ENCODE data around the gene SLC12A7.
"Not testable (repeated sequence)": the region's sequence is repeated elsewhere in the genome, so short reads cannot be mapped to it uniquely, and the experiment has no call there.

Gene SLC12A7

GRCh38 chr5:1083026-1083425 lies 28.8 kb downstream of the SLC12A7 start:
- in situ Hi-C loops (cut with MboI; ENCODE audit: low sequenced_read_pairs): not testable (repeated sequence)

DNA sequence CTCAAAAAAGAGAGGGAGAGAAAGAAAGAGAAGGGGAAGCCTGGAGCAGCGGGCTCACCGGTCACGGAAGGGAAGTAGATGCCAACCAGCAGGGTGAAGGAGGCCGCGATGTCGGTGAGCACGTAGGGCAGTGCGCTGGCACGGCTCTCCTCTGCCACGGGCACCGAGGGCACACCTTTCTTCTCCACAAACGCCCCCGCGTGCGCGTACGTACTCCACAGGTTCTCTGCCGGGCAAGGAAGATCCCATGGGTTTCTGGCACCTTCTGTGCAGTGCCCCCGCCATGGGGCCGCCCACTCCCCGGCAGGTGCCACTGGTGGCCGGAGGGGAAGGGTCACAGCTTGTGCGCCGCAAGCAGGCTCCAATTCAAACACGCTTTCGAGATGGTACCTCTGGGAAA lies 30.3 kb downstream of the SLC12A7 start:
- in situ Hi-C loops (cut with MboI; ENCODE audit: low sequenced_read_pairs): no loop called here

DNA sequence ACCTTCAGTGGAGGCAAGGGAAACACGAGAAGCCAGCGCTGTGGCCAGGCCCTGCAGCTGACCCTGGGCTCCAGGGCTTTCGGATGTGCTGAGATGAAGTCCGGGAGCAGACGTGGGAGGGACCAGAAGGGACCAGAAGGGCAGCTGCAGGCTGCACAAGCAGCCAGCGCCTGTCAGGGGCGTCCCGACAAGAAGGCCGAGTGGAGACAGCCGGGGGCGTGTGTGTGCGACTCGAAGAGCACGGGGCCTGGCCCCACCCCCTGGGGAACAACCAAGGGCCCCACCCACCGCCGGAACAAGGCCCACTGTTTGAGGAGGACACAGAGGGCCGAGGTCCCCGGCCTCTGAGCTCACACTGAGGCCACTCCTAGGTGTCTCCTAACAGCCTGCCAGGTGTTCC lies 31.4 kb downstream of the SLC12A7 start:
- in situ Hi-C loops (cut with MboI; ENCODE audit: low sequenced_read_pairs): no loop called here

GRCh38 chr5:1079961-1080360 lies 31.9 kb downstream of the SLC12A7 start:
- in situ Hi-C loops (cut with MboI; ENCODE audit: low sequenced_read_pairs): no loop called here

DNA sequence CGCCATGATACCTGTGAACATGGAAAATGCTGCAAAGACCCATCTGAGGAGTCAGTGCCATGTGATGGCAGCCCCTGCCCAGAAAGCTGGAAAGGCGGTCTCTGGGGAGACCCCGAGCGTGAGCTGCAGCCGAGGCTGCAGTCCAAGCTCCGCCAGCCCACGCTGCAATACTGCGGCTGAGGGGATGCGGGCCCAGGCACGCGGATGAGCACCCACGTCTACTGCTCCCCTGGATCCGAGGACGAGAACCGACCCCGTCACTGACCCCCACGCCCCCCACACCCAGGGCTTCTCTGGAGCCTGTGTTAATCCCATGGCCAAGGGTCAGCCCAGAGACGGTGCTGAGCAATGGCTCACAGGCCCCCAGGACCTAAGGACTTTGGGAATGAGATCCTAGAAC lies 32.4 kb downstream of the SLC12A7 start:
- in situ Hi-C loops (cut with MboI; ENCODE audit: low sequenced_read_pairs): no loop called here

DNA sequence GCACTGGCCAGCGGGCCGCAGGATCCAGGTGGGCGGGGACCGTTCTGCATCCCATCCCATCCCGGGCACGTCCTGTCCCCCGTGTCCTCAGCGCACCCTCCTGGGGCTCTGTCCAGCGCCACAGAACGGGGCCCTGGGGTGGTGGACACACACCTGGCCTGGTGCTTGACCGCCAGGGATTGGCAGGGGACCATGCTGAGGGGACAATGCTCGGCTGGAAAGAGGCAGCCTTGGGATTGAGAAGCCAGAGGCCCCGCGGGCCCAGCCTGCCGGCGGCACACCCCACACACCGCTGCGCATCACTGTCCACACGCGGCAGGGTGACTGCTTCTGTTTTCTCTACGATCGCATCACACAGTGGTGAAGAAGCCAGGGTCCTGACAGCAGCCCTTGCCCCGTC lies 33.0 kb downstream of the SLC12A7 start:
- in situ Hi-C loops (cut with MboI; ENCODE audit: low sequenced_read_pairs): no loop called here

- in situ Hi-C loops (cut with MboI; ENCODE audit: low sequenced_read_pairs): no loop called here
These were observed 33.7 kb downstream of the SLC12A7 start for GRCh38 chr5:1078206-1078605.

DNA sequence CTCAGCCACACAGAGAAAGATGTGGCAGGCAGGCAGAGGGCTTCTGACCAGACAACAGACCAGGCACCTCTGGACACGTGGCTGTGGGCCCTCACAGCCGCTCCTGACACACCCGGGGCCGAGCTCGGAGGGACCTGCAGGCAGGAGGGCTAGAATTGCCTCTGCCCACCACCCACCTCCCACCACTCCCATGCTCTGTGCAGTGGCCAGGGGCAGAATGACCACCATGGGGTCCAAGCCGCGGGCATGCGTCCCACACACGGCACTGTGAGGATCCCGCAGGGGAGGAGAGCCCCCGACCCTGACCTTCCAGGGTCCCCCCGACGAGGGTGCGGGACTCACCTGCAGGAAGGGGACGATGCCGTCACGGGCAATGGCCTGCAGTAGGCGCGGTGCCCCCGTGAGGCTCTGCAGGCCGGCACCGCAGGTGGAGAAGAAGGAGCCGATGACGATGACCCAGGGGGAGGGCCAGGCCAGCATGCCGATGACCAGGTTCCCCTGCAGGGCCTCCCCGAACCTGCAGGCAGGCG lies 34.3 kb downstream of the SLC12A7 start:
- in situ Hi-C loops (cut with MboI; ENCODE audit: low sequenced_read_pairs): no loop called here

GRCh38 chr5:1077026-1077425 lies 34.8 kb downstream of the SLC12A7 start:
- in situ Hi-C loops (cut with MboI; ENCODE audit: low sequenced_read_pairs): no loop called here

DNA sequence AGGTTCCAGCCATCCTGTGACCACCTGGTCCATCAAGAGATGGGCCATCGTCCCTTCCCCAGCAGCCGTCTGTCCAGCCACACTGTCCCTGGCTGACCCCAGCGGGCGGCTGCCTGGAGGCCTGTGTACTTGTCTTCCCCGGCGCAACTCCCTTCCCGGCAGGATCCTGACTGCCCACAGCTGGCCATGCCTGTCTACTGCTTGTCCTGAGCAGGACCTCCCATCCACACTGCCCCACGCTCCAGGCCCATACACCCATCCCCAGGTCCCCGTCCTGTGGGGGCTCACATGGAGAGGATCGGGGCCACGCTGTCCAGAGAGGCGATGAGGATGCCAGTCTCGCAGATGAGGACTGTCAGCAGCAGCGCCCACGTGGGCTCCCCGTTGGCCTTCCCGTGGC lies 35.5 kb downstream of the SLC12A7 start:
- in situ Hi-C loops (cut with MboI; ENCODE audit: low sequenced_read_pairs): no loop called here

DNA sequence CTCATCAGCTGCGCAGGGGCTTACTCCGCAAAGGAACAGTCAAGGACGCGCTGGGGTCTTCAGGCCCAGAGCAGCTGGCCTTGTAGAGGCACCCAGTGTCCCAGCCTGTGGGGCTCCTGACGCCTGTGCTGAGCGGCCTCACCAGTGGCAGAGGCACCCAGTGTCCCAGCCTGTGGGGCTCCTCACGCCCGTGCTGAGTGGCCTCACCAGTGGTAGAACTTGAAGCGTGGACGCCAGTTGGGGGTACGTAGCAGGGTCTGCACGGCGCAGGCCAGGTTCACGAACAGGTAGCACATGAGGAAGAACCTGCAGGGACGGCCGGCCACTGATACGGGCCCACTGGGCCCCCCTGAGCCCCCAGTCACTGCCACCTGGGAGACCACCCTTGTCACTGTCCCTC lies 35.9 kb downstream of the SLC12A7 start:
- in situ Hi-C loops (cut with MboI; ENCODE audit: low sequenced_read_pairs): no loop called here

DNA sequence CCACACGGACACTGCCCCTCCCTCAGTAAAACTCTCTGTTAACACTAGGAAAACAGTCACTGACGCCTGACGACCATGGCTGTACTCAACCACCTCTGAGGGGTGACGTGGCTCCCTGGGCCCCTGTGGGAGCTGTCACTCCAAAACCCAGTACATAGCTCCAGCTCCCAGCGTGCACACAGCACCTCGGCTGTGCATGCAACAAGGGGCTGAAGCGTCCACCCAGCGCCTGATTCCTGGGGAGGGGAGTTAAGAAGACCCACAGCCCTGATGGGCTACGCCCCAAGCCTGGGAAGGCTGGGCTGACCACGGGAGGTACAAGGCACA lies 36.3 kb downstream of the SLC12A7 start:
- in situ Hi-C loops (cut with MboI; ENCODE audit: low sequenced_read_pairs): no loop called here

DNA sequence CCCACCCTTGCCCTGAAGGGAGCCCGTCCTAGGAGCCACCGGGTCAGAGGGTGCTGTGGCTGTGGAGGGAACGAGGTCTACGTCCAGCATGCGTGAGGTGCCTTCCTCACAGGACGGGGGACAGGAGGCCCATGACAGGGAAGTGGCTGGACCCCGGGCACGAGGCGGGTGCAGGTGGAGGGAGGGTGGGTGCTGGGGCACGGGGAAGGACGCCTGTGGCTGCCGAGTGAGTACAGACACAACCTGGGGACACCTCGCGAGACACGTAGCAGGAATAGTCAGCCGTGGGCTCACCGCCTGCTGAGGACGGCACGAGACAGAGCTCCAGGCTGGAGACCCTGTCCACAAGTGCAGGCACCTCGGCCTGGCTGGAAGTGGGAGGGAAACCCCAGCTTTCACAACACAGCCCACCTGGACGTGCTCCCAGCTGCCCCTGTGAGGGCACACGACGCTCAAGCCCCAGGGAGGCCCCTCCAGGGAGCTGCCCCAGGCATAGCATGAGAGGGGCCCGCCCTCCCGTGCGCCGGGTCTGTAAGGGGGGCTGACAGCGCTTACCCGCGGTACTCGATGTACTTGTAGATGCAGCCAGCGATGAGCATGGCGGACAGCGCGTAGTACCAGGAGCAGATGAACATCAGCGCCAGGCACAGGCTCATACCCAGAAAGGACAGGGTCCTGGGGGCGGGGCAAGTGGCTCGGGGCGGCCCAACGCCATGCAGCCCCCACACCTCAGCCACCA lies 36.9 kb downstream of the SLC12A7 start:
- in situ Hi-C loops (cut with MboI; ENCODE audit: low sequenced_read_pairs): no loop called here

GRCh38 chr5:1074226-1074625 lies 37.6 kb downstream of the SLC12A7 start:
- in situ Hi-C loops (cut with MboI; ENCODE audit: low sequenced_read_pairs): no loop called here

DNA sequence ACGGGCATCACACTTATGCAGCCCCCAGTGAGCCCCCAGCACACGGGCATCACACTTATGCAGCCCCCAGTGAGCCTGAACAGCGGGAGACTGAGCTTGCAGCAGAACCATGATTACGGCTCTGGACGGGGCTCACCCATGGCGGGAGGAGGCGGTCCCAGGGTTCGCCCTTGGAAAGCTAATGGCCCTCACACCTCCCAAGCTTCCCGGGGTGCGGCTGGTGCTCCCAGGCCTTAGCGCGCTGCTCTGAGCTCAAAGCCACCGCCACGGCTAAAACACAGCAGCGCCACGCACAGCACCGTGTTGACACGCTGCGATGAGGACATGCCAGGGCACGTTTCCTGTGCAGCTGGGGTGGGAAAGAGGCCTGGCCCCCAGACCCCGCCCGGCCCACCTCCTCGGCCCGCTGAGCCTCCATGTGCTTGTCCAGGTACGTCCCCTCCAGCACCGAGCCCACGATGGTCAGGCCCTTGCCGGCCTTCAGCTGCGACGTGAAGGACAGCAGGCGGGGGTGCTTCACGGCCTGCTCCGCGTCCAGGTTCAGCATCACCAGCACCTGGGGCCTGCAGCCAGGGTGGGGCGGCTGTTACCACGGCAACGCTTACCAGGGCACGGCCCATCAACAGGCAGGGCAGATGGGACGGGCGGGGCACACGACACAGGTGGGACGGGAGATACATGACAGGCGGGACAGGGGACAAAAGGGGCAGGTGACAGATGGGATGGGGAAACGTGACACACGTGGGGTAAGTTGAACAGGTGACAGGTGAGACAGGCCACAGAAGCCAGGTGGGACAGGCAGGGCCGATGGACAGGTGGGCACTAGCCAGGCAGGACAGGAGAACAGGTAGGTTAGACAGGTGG lies 38.4 kb downstream of the SLC12A7 start:
- in situ Hi-C loops (cut with MboI; ENCODE audit: low sequenced_read_pairs): no loop called here

GRCh38 chr5:1069720-1070088 lies 42.2 kb downstream of the SLC12A7 start:
- in situ Hi-C loops (cut with MboI; ENCODE audit: low sequenced_read_pairs): no loop called here

DNA sequence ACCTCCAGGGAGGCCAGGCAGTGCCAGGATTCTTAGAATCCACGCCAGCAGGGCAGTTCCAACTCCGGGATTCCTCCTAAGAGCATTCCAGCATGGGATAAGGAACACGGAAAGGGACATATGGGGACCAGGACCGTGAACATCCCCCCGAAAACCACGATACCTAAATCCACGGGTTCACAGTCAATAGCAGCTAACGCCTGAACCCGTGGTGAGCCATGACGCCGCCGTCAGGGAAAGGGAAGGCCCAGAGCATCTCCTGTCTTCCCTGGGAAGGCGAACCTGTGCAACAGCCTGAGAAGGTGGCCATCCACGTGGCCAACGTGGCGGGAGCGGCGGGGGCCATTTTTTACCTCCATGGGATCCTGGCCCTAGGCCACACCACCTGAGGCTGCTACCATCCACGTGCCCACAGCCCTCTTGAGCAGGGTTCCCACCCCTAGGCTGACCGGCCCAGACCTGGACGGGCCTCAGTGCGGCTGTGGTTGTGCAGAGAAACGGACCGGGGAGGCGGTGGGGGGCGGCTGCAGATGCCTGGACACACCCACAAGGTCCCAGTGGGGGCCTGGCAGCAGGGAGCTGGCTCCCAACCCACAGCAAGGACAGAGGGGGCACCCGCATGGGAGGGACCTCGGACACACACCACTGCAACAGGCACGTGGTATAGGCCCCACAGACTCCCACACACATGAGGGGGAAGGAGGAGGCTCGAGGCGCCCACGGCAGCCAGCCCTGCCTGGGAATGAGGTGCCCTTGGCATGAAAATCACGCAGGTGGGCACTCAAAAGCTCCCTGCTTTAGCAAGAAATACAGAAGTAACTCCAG lies 42.8 kb downstream of the SLC12A7 start:
- in situ Hi-C loops (cut with MboI; ENCODE audit: low sequenced_read_pairs): no loop called here

- in situ Hi-C loops (cut with MboI; ENCODE audit: low sequenced_read_pairs): no loop called here
These were observed 43.5 kb downstream of the SLC12A7 start for GRCh38 chr5:1068204-1068894.

DNA sequence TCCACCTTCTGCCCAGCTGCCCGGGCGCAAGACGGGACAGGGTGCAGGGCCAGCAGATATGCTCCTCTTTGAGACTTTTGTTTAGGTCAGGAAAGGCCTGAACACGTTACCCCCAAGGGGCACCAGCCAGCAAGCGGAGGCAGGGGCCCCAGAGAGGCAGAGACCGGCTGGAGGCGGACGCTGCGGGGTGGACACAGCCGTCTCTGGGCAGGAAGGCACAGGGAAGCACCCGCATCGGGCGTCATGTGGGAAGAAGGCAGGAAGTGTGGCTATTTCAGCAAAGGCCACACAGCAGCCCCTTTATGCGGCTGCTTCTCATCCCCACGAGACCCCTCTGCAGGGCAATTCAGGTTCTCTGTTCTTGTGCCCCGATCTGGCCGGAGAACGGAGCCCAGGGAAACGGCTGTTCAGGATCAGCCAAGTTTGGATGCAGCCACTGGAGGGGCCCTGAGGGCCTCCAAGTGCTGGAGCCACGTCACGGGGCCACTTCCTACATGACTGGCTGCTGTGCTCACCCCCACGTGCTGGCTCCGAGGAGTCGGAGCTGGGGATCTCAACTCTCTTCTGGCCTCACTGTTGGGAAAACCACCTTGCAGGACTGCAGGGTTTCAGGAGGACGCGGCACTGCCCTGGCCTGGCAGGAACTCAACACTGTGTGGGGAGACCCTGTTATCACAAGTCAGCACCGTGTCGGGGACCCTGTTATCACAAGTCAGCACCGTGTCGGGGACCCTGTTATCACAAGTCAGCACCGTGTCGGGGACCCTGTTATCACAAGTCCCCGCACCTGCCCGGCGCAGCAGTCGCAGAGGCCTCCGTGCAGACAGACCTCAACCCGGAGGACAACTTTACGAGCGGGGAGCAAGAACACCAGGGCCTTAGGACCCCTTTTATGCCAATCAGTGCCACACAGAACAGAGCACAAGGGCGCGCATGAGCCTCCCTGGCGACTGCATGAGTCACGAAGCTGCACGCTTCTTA lies 44.4 kb downstream of the SLC12A7 start:
- in situ Hi-C loops (cut with MboI; ENCODE audit: low sequenced_read_pairs): no loop called here

DNA sequence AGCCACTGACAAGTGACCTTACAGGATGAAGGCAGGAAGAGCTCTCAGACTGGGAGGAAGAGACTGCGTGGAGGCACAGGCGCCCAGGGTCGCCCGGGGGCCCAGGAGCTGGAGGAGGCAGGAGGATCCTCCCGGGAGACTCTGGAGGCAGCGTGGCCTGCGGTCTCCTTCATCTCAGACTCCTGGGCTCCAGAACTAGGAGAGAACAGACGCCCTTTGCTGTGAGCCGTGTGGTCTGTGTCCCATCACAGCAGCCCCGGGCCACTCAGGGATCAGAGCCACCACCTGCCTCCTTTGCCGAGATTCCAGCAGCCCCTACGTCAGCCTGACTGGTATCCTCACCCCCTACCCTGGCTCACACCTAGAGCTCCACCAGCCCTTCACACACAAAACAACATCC lies 45.2 kb downstream of the SLC12A7 start:
- in situ Hi-C loops (cut with MboI; ENCODE audit: low sequenced_read_pairs): no loop called here
